Psoas muscle (tissue), 8 donors: ENCODE measurements around the gene ATP6V1F. TPM values are rescaled to one million over a fixed set of nuclear protein-coding genes. Genes with fewer than 3 reads are reported as not detected.

Experiments
- ATAC-seq, 4 donors: fragments of 200-7000 bp; cut with Tn5 transposase; one replicate each; pipeline ENCODE4 v1.9.1; 2020; ENCODE audit warnings: moderate library complexity in 3 of 4, mild to moderate bottlenecking in 2 of 4
- DNase-seq, 2 donors: peaks; one replicate each; pipeline ENCODE4 v3.0.0-alpha.2; 2020
- H3K27ac ChIP-seq: fragments of 200-600 bp; one replicate; pipeline ENCODE4 v1.8.0; 2022
- H3K27me3 ChIP-seq, 3 donors: fragments of 200-600 bp in 1 of 3; one replicate each; pipeline versions ENCODE4 v1.6.1 to v1.8.0; 2013 to 2022; ENCODE audit warnings: low read length in 2 of 3, mild to moderate bottlenecking in 2 of 3, moderate library complexity in 1 of 3; ENCODE audit not compliant: insufficient read depth in 3 of 3
- H3K36me3 ChIP-seq, 2 donors: fragments of 200-600 bp in 1 of 2; one replicate each; pipeline versions ENCODE4 v1.6.1 to v1.8.0; 2013 to 2022; ENCODE audit warnings: low read depth in 1 of 2, mild to moderate bottlenecking in 1 of 2, moderate library complexity in 1 of 2; ENCODE audit not compliant: insufficient read depth in 1 of 2
- H3K4me1 ChIP-seq: fragments of 200-600 bp; one replicate; pipeline ENCODE4 v1.8.0; 2022
- H3K4me3 ChIP-seq: fragments of 200-600 bp; one replicate; pipeline ENCODE4 v1.8.0; 2022; ENCODE audit warnings: mild to moderate bottlenecking
- H3K9me3 ChIP-seq: fragments of 200-600 bp; one replicate; pipeline ENCODE4 v1.8.0; 2022
- CTCF ChIP-seq: fragments of 200-600 bp; IDR thresholded peaks from one replicate; pipeline ENCODE4 v1.8.0; 2022; ENCODE audit warnings: antibody characterized with exemption
- WGBS, 3 donors: extraction: QIAGEN DNeasy Blood & Tissue Kit; methylation state at CpG; one replicate each; pipeline versions ENCODE4 v1.1.6 to v1.1.7; 2013; 5-methylcytosine and 5-hydroxymethylcytosine counted together
- intact Hi-C, 2 donors: fragments of 100-400 bp; cut with DNase I; formaldehyde crosslinking; loops; one replicate each; pipeline versions ENCODE4 v1.11.0 to v1.14.2; 2022
- polyA plus RNA-seq, 3 donors: library from polyadenylated mRNA; stranded (reverse); fragments of 200-250 nt; gene quantifications; one replicate each; pipeline ENCODE4 v1.2.3, GENCODE V29; 2013
- total RNA-seq, 4 donors: library from RNA; stranded (reverse); fragmentation: NEBNext Ultra II Directional in 2 of 4; extraction: Animal tissue kit (Norgen Biotek cat#: 25700) in 2 of 4; gene quantifications; one replicate each; pipeline versions ENCODE4 v1.2.1 to v1.2.4, GENCODE V29; 2021 to 2023
- donor health status: healthy with polysubstance abuse.
- donor health status: DM: no; HTN: no; CAD: no; lungs with moderate emphysema.
- donor health status: Bipolar disorder and iron deficiency.
- donor health status: healthy.
- donor health status: DM: yes; HTN: yes; CAD: no.
- donor health status: DM: no; HTN: no; CAD: no.
- donor health status: DM: no; HTN: no; CAD: no.
- donor health status: DM: yes; HTN: yes; CAD: no.

Gene ATP6V1F
- total and polyA plus RNA-seq, 7 donors = 103 to 210 (median 143) TPM

- Histone ChIP-seq H3K4me3 (no peak overlapping the region), H3K4me1 (peaks cover 6% of the 10 kb centered on the region), H3K36me3 (peaks cover 4 to 100% of the 10 kb centered on the region in 2 donors), H3K9me3 (no peaks in the 10 kb centered on the region), H3K27ac (peak overlapping the region; percentile 58), H3K27me3 (no peaks in the 10 kb centered on the region)
- intact Hi-C loops = no loop called here
- ATAC-seq = no peak
- 60 to 76% (median 64%) methylated on average over 14 of the region's 14 CpGs for WGBS, 3 donors
- TF ChIP-seq CTCF = no peak
- DNase-seq = no peak
Observed at GRCh38 chr7:128846781-128847444, 15.7 kb upstream of the ATP6V1F start.

GRCh38 chr7:128847721-128848211 is 14.9 kb upstream of the ATP6V1F start:
- H3K36me3 ChIP-seq = peaks cover 4 to 100% of the 10 kb centered on the region in 2 donors
- no peaks in the 10 kb centered on the region for H3K9me3 ChIP-seq
- H3K27me3 ChIP-seq = no peaks in the 10 kb centered on the region
- H3K27ac ChIP-seq = peak overlapping the region; percentile 58
- WGBS, 3 donors = 73 to 85% (median 78%) methylated on average over 17 of the region's 17 CpGs
- DNase-seq = no peak
- H3K4me3 ChIP-seq = no peak overlapping the region
- H3K4me1 ChIP-seq = no peaks in the 10 kb centered on the region
- ATAC-seq = peak in 2 of 4 donors; percentile 0 to 1
- intact Hi-C loops = no loop called here
- TF ChIP-seq CTCF = no peak

GRCh38 chr7:128848289-128849155 is 14.1 kb upstream of the ATP6V1F start:
- Histone ChIP-seq H3K36me3 (peaks cover 4 to 100% of the 10 kb centered on the region in 2 donors), H3K27ac (peak overlapping the region; percentile 58), H3K4me3 (no peak overlapping the region), H3K9me3 (no peaks in the 10 kb centered on the region), H3K27me3 (no peaks in the 10 kb centered on the region), H3K4me1 (no peaks in the 10 kb centered on the region)
- DNase-seq (no peak), ATAC-seq (peak in 3 of 4 donors; percentile 1 to 3 (median 2))
- intact Hi-C loops = no loop called here
- TF ChIP-seq CTCF = no peak
- 70 to 87% (median 71%) methylated on average over 30 to 31 of the region's 31 CpGs for WGBS, 3 donors

- peaks cover 4 to 100% of the 10 kb centered on the region in 2 donors for H3K36me3 ChIP-seq
- H3K27me3 ChIP-seq = no peaks in the 10 kb centered on the region
- H3K9me3 ChIP-seq = no peaks in the 10 kb centered on the region
- no peaks in the 10 kb centered on the region for H3K4me1 ChIP-seq
- DNase-seq = no peak
- no peak overlapping the region for H3K4me3 ChIP-seq
- WGBS, 3 donors = 60 to 83% (median 76%) methylated on average over 16 of the region's 16 CpGs
- no peak for TF ChIP-seq CTCF
- no peak for ATAC-seq
- H3K27ac ChIP-seq = peak overlapping the region; percentile 58
- intact Hi-C loops = no loop called here
Observed at GRCh38 chr7:128849156-128849515, 13.5 kb upstream of the ATP6V1F start.
